HG03066 (cell line): Measurements from ENCODE around the gene GFY.

Experiments
- ATAC-seq: cut with Tn5 transposase; IDR thresholded peaks from one replicate; pipeline ENCODE4 v1.9.1; 2021; ENCODE audit warnings: low read depth; ENCODE audit not compliant: unreplicated experiment

The GFY gene

GRCh38 chr19:49407482-49408015, 17.6 kb upstream of the GFY start:
- no peak for ATAC-seq

GRCh38 chr19:49408816-49409440, 16.3 kb upstream of the GFY start:
- ATAC-seq: no peak

GRCh38 chr19:49409441-49410029, 15.7 kb upstream of the GFY start:
- ATAC-seq: no peak

GRCh38 chr19:49411681-49412326, 13.4 kb upstream of the GFY start:
- no peak for ATAC-seq

GRCh38 chr19:49413348-49413747, 11.8 kb upstream of the GFY start:
- ATAC-seq: no peak

GRCh38 chr19:49414256-49414655, 10.9 kb upstream of the GFY start:
- no peak for ATAC-seq

GRCh38 chr19:49415102-49415809, 9.9 kb upstream of the GFY start:
- ATAC-seq: no peak

GRCh38 chr19:49415810-49416200, 9.4 kb upstream of the GFY start:
- no peak for ATAC-seq

GRCh38 chr19:49417088-49417487, 8.1 kb upstream of the GFY start:
- ATAC-seq: no peak

- ATAC-seq: no peak
Measured at GRCh38 chr19:49418511-49418910, 6.7 kb upstream of the GFY start.

- ATAC-seq: no peak
Measured at GRCh38 chr19:49419173-49419572, 6.0 kb upstream of the GFY start.

- ATAC-seq: no peak
Measured at GRCh38 chr19:49420227-49420626, 5.0 kb upstream of the GFY start.

- no peak for ATAC-seq
Measured at GRCh38 chr19:49421039-49421877, 3.9 kb upstream of the GFY start.

GRCh38 chr19:49421878-49422202, 3.3 kb upstream of the GFY start:
- no peak for ATAC-seq

GRCh38 chr19:49422407-49423070, 2.6 kb upstream of the GFY start:
- no peak for ATAC-seq

GRCh38 chr19:49423071-49423984, 1.9 kb upstream of the GFY start, which contains the start of gene PTH2:
PTH2 (minus strand) TSS chr19:49423441; CDS start chr19:49423339, 102 bp downstream.
- no peak for ATAC-seq

- ATAC-seq: no peak
Measured at GRCh38 chr19:49423985-49424303, 1.2 kb upstream of the GFY start.

- ATAC-seq: no peak
Measured at GRCh38 chr19:49425922-49426592, 869 bp downstream of the GFY start.

- ATAC-seq: no peak
Measured at GRCh38 chr19:49427339-49427738, 2.2 kb downstream of the GFY start.
